IMR-90 (cell line): Measurements from ENCODE around the gene FOCAD. TPM values are rescaled to one million over a fixed set of nuclear protein-coding genes. Genes with fewer than 3 reads are reported as not detected.

Experiments
- ATAC-seq: fragments of 200-7000 bp; cut with Tn5 transposase; 2 replicates; pipeline ENCODE4 v1.9.1; 2020; ENCODE audit warnings: low read depth, mild to moderate bottlenecking, moderate library complexity
- BruUV-seq: library from RNA; stranded (reverse); fragments of 400-500 nt; replicated peaks from 2 replicates; lab custom pipeline; 2021; lab: Mats Ljungman, UMichigan
- CTCF ChIA-PET: fragments of 300-600 bp; formaldehyde crosslinking; extraction: SDS; loops from one replicate; lab custom pipeline; 2021; ENCODE audit warnings: antibody characterized with exemption; lab: Yijun Ruan, JAX
- POLR2A ChIA-PET: fragments of 300-600 bp; sonication (Branson Sonifier 250); formaldehyde crosslinking; loops from one replicate; lab custom pipeline; 2022; ENCODE audit warnings: antibody characterized with exemption; ENCODE audit not compliant: unreplicated experiment; lab: Charles Lee
- DNase-seq: peaks from one replicate; pipeline ENCODE4 v3.0.0; 2013
- H2AFZ ChIP-seq: replicated peaks from 2 replicates; pipeline ENCODE3; 2013; ENCODE audit warnings: low read length, mild to moderate bottlenecking; ENCODE audit not compliant: poor library complexity
- H2AK5ac ChIP-seq: 2 replicates; pipeline ENCODE4 v1.6.1; 2013; ENCODE audit warnings: low read depth, low read length, inconsistent platforms
- H2AK9ac ChIP-seq: replicated peaks from 2 replicates; pipeline ENCODE3; 2013; ENCODE audit warnings: mild to moderate bottlenecking, low read depth, low read length, moderate library complexity; ENCODE audit not compliant: poor library complexity
- H2BK120ac ChIP-seq: 2 replicates; pipeline ENCODE4 v1.6.1; 2013; ENCODE audit warnings: low read depth, low read length, inconsistent platforms
- H2BK15ac ChIP-seq: 3 replicates; pipeline ENCODE4 v1.6.1; 2013; ENCODE audit warnings: low read depth, low read length, inconsistent platforms
- H2BK20ac ChIP-seq: 2 replicates; pipeline ENCODE4 v1.6.1; 2013; ENCODE audit warnings: low read depth, mild to moderate bottlenecking, inconsistent platforms, low read length, moderate library complexity
- H2BK5ac ChIP-seq: 2 replicates; pipeline ENCODE4 v1.6.1; 2013; ENCODE audit warnings: mild to moderate bottlenecking, low read depth, low read length, inconsistent platforms; ENCODE audit not compliant: poor library complexity, severe bottlenecking
- H3K14ac ChIP-seq: replicated peaks from 2 replicates; pipeline ENCODE4 v1.6.1; 2013; ENCODE audit warnings: low read depth, low read length, inconsistent platforms
- H3K18ac ChIP-seq: 2 replicates; pipeline ENCODE4 v1.6.1; 2013; ENCODE audit warnings: low read depth, low read length, control low read depth
- H3K23ac ChIP-seq: 2 replicates; pipeline ENCODE4 v1.6.1; 2013; ENCODE audit warnings: low read depth, low read length, inconsistent platforms
- H3K27ac ChIP-seq: 2 replicates; pipeline ENCODE4 v1.5.1; 2013; ENCODE audit warnings: mild to moderate bottlenecking, control low read depth, low read length; ENCODE audit not compliant: insufficient read depth
- H3K27me3 ChIP-seq: 2 replicates; pipeline ENCODE4 v1.6.1; 2013; ENCODE audit warnings: low read length; ENCODE audit not compliant: control insufficient read depth, insufficient read depth
- H3K36me3 ChIP-seq: 2 replicates; pipeline ENCODE4 v1.6.1; 2013; ENCODE audit warnings: low read length, mixed read lengths; ENCODE audit not compliant: control insufficient read depth, insufficient read depth
- H3K4ac ChIP-seq: 2 replicates; pipeline ENCODE4 v1.6.1; 2013; ENCODE audit warnings: low read depth, low read length, inconsistent platforms
- H3K4me1 ChIP-seq: 2 replicates; pipeline ENCODE4 v1.6.1; 2013; ENCODE audit warnings: low read length, mixed read lengths; ENCODE audit not compliant: control insufficient read depth, insufficient read depth
- H3K4me2 ChIP-seq: 2 replicates; pipeline ENCODE4 v1.6.1; 2013; ENCODE audit warnings: low read depth, mild to moderate bottlenecking, control low read depth, low read length, moderate library complexity
- H3K4me3 ChIP-seq: 2 replicates; pipeline ENCODE4 v1.5.1; 2013; ENCODE audit warnings: low read depth, mild to moderate bottlenecking, control low read depth, low read length, moderate library complexity; ENCODE audit not compliant: insufficient read depth
- H3K56ac ChIP-seq: 2 replicates; pipeline ENCODE4 v1.6.1; 2013; ENCODE audit warnings: low read length, inconsistent platforms; ENCODE audit not compliant: insufficient read depth; ENCODE audit errors: extremely low read depth
- H3K79me1 ChIP-seq, 2 experiments: 2 replicates each; pipeline ENCODE4 v1.6.1; 2013; ENCODE audit warnings: low read length in 2 of 2, inconsistent platforms in 1 of 2, low read depth in 1 of 2
- H3K9ac ChIP-seq: 2 replicates; pipeline ENCODE4 v1.6.1; 2013; ENCODE audit warnings: low read depth, low read length, control low read depth
- H3K9me1 ChIP-seq: 2 replicates; pipeline ENCODE4 v1.6.1; 2013; ENCODE audit warnings: low read length, inconsistent platforms; ENCODE audit not compliant: insufficient read depth
- H3K9me3 ChIP-seq: 2 replicates; pipeline ENCODE4 v1.6.1; 2013; ENCODE audit warnings: low read length; ENCODE audit not compliant: control insufficient read depth, insufficient read depth
- H4K20me1 ChIP-seq: 2 replicates; pipeline ENCODE4 v1.6.1; 2013; ENCODE audit warnings: low read length, inconsistent platforms; ENCODE audit not compliant: insufficient read depth
- H4K5ac ChIP-seq: 2 replicates; pipeline ENCODE4 v1.6.1; 2013; ENCODE audit warnings: mild to moderate bottlenecking, low read depth, low read length, control low read depth
- H4K8ac ChIP-seq, 2 experiments: 2 replicates each; pipeline ENCODE4 v1.6.1; 2013; ENCODE audit warnings: low read depth in 2 of 2, low read length in 2 of 2, control low read depth in 1 of 2, inconsistent platforms in 1 of 2
- H4K91ac ChIP-seq: 2 replicates; pipeline ENCODE4 v1.6.1; 2013; ENCODE audit warnings: low read depth, low read length, inconsistent platforms; ENCODE audit not compliant: insufficient read depth
- BHLHE40 ChIP-seq: fragments of 150-350 bp; IDR thresholded peaks from 2 replicates; pipeline ENCODE4 v1.6.1; 2016; ENCODE audit warnings: mild to moderate bottlenecking, low read depth, low read length
- CEBPB ChIP-seq: IDR thresholded peaks from 2 replicates; pipeline ENCODE4 v1.6.1; 2012; ENCODE audit warnings: low read depth, low read length, improper control_type of control experiment
- CHD1 ChIP-seq: IDR thresholded peaks from 2 replicates; pipeline ENCODE4 v1.6.1; 2012; ENCODE audit warnings: low read depth, low read length, improper control_type of control experiment
- CTCF ChIP-seq: conservative IDR thresholded peaks from 2 replicates; pipeline ENCODE4 v1.5.1; 2012; ENCODE audit warnings: mild to moderate bottlenecking, low read depth, low read length, improper control_type of control experiment
- ELK1 ChIP-seq: fragments of 150-350 bp; IDR thresholded peaks from 2 replicates; pipeline ENCODE4 v1.6.1; 2016; ENCODE audit warnings: low read depth, mild to moderate bottlenecking, low read length, moderate library complexity, borderline replicate concordance
- FOS ChIP-seq: fragments of 150-350 bp; IDR thresholded peaks from 2 replicates; pipeline ENCODE4 v1.6.1; 2016; ENCODE audit warnings: low read depth, low read length
- MAFK ChIP-seq: IDR thresholded peaks from 2 replicates; pipeline ENCODE4 v1.6.1; 2012; ENCODE audit warnings: low read depth, low read length, improper control_type of control experiment
- MAZ ChIP-seq: IDR thresholded peaks from 2 replicates; pipeline ENCODE4 v1.6.1; 2012; ENCODE audit warnings: low read depth, mild to moderate bottlenecking, low read length, improper control_type of control experiment, moderate library complexity, borderline replicate concordance
- MXI1 ChIP-seq: IDR thresholded peaks from 2 replicates; pipeline ENCODE4 v1.6.1; 2012; ENCODE audit warnings: low read depth, mild to moderate bottlenecking, low read length, moderate library complexity, borderline replicate concordance
- NFE2L2 ChIP-seq: fragments of 150-350 bp; IDR thresholded peaks from 2 replicates; pipeline ENCODE4 v1.6.1; 2016; ENCODE audit warnings: low read depth, mild to moderate bottlenecking, low read length
- POLR2A ChIP-seq: IDR thresholded peaks from 2 replicates; pipeline ENCODE4 v1.6.1; 2012; ENCODE audit warnings: mild to moderate bottlenecking, low read depth, low read length
- RAD21 ChIP-seq: IDR thresholded peaks from 2 replicates; pipeline ENCODE4 v1.6.1; 2012; ENCODE audit warnings: low read length, improper control_type of control experiment
- RFX5 ChIP-seq: IDR thresholded peaks from 2 replicates; pipeline ENCODE4 v1.8.0; 2012; ENCODE audit warnings: low read depth, mild to moderate bottlenecking, low read length, moderate library complexity
- SMC3 ChIP-seq: fragments of 150-350 bp; IDR thresholded peaks from 2 replicates; pipeline ENCODE4 v1.6.1; 2016; ENCODE audit warnings: low read depth, mild to moderate bottlenecking, antibody characterized with exemption, low read length, moderate library complexity
- USF2 ChIP-seq: fragments of 150-350 bp; IDR thresholded peaks from 2 replicates; pipeline ENCODE4 v1.6.1; 2017; ENCODE audit warnings: mild to moderate bottlenecking, antibody characterized with exemption, low read length, low read depth
- WGBS, 2 experiments: methylation state at CpG; one replicate each; pipeline versions ENCODE4 v1.1.5 to v1.1.7; 2013; ENCODE audit warnings: missing lambda C conversion rate in 2 of 2; ENCODE audit not compliant: insufficient read length in 1 of 2; ENCODE audit errors: extremely low coverage in 2 of 2; 5-methylcytosine and 5-hydroxymethylcytosine counted together
- dilution Hi-C: fragments of 300-500 bp; cut with HindIII; formaldehyde crosslinking; loops from one replicate; pipeline ENCODE4 v1.14.3; 2018; ENCODE audit warnings: low sequenced_read_pairs; ENCODE audit not compliant: unreplicated experiment
- in situ Hi-C: fragments of 300-500 bp; cut with MboI; formaldehyde crosslinking; loops from 3 replicates; pipeline ENCODE4 v1.14.3; 2019; ENCODE audit warnings: low sequenced_read_pairs, inconsistent platforms, mixed read lengths
- intact Hi-C: fragments of 100-400 bp; cut with micrococcal nuclease; formaldehyde crosslinking; loops from 2 replicates; pipeline ENCODE4 v1.10.0; 2022
- polyA plus RNA-seq, 3 experiments: library from polyadenylated mRNA; depleted of rRNA; stranded (reverse); fragments of >200 nt; gene quantifications; 2 replicates each; pipeline ENCODE4 v1.2.3, GENCODE V29; 2012; ENCODE audit warnings: low replicate concordance in 1 of 3
- total RNA-seq: library from RNA; depleted of rRNA; stranded (reverse); fragments of >200 nt; gene quantifications from 2 replicates; pipeline ENCODE4 v1.2.3, GENCODE V29; 2012

The FOCAD gene
- total and polyA plus RNA-seq, 2 of the 4 experiments (the other 2 are of a cell fraction), result 28.8 to 91.2 TPM

GRCh38 chr9:20987521-20987920 is 303.5 kb downstream of the FOCAD start:
- ATAC-seq (no peak), DNase-seq (no peak)
- H3K4me2 ChIP-seq, result no peak overlapping the region
- no peaks in the 10 kb centered on the region for H3K27me3 ChIP-seq
- H3K4ac ChIP-seq, result no peak overlapping the region
- H4K5ac ChIP-seq, result no peak overlapping the region
- no peak overlapping the region for H3K23ac ChIP-seq
- H2BK120ac ChIP-seq, result no peak overlapping the region
- no peak overlapping the region for H3K18ac ChIP-seq
- H3K14ac ChIP-seq, result no peak overlapping the region
- peaks cover 8% of the 10 kb centered on the region for H3K36me3 ChIP-seq
- H2BK5ac ChIP-seq, result no peak overlapping the region
- H2BK20ac ChIP-seq, result no peak overlapping the region
- peaks cover 12% of the 10 kb centered on the region for H3K4me1 ChIP-seq
- 0 out of 2 replicates have a peak, but pooled peaks cover 2% of the 10 kb centered on the region for H3K9me1 ChIP-seq
- no peak overlapping the region for H2AK5ac ChIP-seq
- no peak overlapping the region for H4K91ac ChIP-seq
- no TSS peak for BruUV-seq
- no peaks in the 10 kb centered on the region for H3K9me3 ChIP-seq
- POLR2A ChIA-PET, result no interaction called here
- H2AK9ac ChIP-seq, result no peak overlapping the region
- H4K20me1 ChIP-seq, result no peaks in the 10 kb centered on the region
- H2BK15ac ChIP-seq, result no peak overlapping the region
- H2AFZ ChIP-seq, result no peak overlapping the region
- no peak overlapping the region for H3K4me3 ChIP-seq
- TF ChIP-seq RFX5 (no peak), MAZ (no peak), MAFK (no peak), RAD21 (no peak), ELK1 (no peak), CHD1 (no peak), USF2 (no peak), BHLHE40 (no peak), CTCF (no peak), MXI1 (no peak), CEBPB (no peak), POLR2A (no peak), FOS (no peak), SMC3 (no peak), NFE2L2 (no peak)
- H3K56ac ChIP-seq, result no peak overlapping the region
- no peak overlapping the region for H3K9ac ChIP-seq
- dilution Hi-C loops (no loop called here), intact Hi-C loops (no loop called here), in situ Hi-C loops (no loop called here)
- no peak overlapping the region for H4K8ac ChIP-seq
- WGBS, 2 experiments, result no CpG with 5 or more reads among the region's 1 CpG
- H3K79me1 ChIP-seq, result 0 out of 4 replicates have a peak, but pooled peaks cover 0 to 3% of the 10 kb centered on the region in 2 experiments
- CTCF ChIA-PET, result interaction anchor here (0.7 kb wide), 1 partner anchor 108 kb away, joined by 3 read pairs; no protein-coding TSS in a partner anchor
- no peak overlapping the region for H3K27ac ChIP-seq
